ENCODE measurements around the gene MEGF11.

- TF ChIP-seq CTCF (IDR thresholded peaks at IDR 0.05) = no peak
- TF ChIP-seq POLR2A (IDR thresholded peaks at IDR 0.05) = no peak
These were observed 155.6 kb downstream of the MEGF11 start for GRCh38 chr15:66098022-66098363.
